Heart left ventricle (tissue), 13 donors: ENCODE results near the gene MAP3K5.

ENCODE experiments used
- POLR2A ChIP-seq, 2 donors: fragments of 450-650 bp; IDR thresholded peaks; one replicate each; pipeline ENCODE4 v1.6.1; 2017; ENCODE audit warnings: antibody characterized with exemption in 2 of 2, mild to moderate bottlenecking in 2 of 2, moderate library complexity in 2 of 2
- TF ChIP-seq, protein P1 (sequence below), 12 donors: fragments of 200-600 bp; sonication (generic) in 4 of 12; IDR thresholded peaks; one replicate each; pipeline versions ENCODE4 v1.5.0 to v1.8.0; 2018 to 2022; ENCODE audit warnings: antibody characterized with exemption in 12 of 12, mild to moderate bottlenecking in 5 of 12
- donor health status: ischemic (EF 13 %, LVEDD 7.1; RV severe dilation, severe dysfunction).
- donor health status: DM: no; HTN: yes; CAD: no.
- donor health status: DM: no; HTN: no; CAD: no.
- donor health status: ischemic (EF 25% LVEDD 6.9; RV normal size, moderate dysfunction).
- donor health status: ischemic (EF 25% LVEDD 5.7; RV mildly dilated, moderate dysfunction).
- donor health status: ischemic (EF 35%, LVEDD 5.7; RV mildly dilated, moderate dysfunction).
- donor health status: nonischemic (EF 11% LVEDD 7.7; RV severe dilation, severe dysfunction).
- donor health status: DM: yes; HTN: yes; CAD: no.
- donor health status: PGD.
- donor health status: ischemic (EF 29% LVEDD 5.4; RV normal size, mild dysfunction).
- donor health status: nonischemic (EF 23%, LVEDD 6.1; RV moderate dilation, normal function).

DNA sequence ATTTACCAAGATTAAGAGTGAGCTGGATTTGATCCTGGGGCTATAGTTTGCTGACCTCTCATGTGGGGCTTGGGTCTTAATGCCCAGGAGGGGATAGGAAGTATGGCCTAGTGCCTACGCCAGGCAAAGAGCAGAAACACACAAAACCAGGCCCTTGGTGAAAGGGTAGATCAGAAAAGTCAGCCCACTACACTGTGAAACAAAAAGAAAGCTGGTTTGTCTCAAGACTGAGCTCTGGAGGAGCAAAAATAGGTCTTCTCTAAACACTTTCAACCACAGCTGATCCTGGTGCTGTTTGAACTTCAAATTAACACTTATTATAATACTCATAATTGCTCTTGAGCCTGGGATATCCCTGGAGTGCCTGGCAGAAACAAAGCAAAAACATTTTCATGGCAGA lies 167.0 kb downstream of the MAP3K5 start:
- TF ChIP-seq, protein P1, sequence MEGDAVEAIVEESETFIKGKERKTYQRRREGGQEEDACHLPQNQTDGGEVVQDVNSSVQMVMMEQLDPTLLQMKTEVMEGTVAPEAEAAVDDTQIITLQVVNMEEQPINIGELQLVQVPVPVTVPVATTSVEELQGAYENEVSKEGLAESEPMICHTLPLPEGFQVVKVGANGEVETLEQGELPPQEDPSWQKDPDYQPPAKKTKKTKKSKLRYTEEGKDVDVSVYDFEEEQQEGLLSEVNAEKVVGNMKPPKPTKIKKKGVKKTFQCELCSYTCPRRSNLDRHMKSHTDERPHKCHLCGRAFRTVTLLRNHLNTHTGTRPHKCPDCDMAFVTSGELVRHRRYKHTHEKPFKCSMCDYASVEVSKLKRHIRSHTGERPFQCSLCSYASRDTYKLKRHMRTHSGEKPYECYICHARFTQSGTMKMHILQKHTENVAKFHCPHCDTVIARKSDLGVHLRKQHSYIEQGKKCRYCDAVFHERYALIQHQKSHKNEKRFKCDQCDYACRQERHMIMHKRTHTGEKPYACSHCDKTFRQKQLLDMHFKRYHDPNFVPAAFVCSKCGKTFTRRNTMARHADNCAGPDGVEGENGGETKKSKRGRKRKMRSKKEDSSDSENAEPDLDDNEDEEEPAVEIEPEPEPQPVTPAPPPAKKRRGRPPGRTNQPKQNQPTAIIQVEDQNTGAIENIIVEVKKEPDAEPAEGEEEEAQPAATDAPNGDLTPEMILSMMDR (IDR thresholded peaks at IDR 0.05) = no peak
- TF ChIP-seq POLR2A (IDR thresholded peaks at IDR 0.05) = no peak
